ENCODE data around the gene HUNK.
"Not testable (repeated sequence)": the region's sequence is repeated elsewhere in the genome, so short reads cannot be mapped to it uniquely, and the experiment has no call there.

Gene HUNK

DNA sequence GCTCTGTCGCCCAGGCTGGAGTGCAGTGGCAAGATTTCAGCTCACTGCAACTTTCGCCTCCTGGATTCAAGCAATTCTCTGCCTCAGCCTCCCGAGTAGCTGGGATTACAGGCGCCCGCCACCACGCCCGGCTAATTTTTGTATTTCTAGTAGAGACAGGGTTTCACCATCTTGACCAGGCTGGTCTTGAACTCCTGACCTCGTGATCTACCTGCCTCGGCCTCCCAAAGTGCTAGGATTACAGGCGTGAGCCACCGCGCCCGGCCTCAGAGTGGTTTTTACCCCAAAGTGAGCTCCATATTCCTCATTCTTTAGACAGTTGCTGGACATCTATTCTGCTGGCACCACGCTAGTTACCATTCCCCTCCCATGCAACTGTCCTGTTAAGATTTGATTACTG is 1.4 kb upstream of the HUNK start:
- DNase-seq: not testable (repeated sequence)

DNA sequence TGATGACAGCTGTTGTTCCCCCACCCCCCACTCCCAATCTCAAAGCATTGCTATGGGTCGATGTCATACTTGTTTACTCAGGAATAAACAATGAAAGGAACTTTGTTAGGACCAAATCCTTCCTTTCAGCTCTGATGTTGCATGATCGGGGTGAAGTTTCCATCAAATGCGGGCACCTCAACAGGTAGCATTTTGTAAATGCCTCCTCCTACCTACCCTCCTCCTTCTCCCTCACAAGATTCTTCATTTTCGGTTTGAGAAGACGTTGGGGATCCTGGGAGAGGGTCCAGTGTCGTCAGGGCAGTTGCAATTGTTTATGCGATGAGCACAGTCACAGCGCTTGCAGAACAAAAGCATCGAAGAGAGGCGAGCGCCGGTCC is 758 bp upstream of the HUNK start:
- DNase-seq: no peak

DNA sequence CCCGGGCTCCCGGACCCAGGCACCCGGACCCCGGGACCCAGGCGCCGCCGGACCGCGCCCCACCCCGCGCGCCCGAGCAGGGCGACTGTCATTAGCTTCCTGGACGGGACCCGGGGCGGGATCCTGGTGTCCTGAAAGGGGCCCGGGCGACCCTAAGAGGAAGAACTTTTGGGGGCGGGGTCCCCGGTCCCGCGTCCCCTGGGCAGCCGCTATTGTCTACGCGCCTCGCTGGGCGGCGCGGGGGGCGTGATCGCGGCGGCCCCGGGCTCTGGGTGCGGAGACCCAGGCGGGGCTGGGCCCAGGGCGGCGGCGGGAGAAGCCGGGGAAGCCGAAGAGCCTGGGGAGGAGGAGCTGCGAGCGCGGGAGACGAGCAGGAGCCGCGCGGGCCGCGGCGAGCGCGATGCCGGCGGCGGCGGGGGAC is 465 bp downstream of the HUNK start:
- DNase-seq: no peak

DNA sequence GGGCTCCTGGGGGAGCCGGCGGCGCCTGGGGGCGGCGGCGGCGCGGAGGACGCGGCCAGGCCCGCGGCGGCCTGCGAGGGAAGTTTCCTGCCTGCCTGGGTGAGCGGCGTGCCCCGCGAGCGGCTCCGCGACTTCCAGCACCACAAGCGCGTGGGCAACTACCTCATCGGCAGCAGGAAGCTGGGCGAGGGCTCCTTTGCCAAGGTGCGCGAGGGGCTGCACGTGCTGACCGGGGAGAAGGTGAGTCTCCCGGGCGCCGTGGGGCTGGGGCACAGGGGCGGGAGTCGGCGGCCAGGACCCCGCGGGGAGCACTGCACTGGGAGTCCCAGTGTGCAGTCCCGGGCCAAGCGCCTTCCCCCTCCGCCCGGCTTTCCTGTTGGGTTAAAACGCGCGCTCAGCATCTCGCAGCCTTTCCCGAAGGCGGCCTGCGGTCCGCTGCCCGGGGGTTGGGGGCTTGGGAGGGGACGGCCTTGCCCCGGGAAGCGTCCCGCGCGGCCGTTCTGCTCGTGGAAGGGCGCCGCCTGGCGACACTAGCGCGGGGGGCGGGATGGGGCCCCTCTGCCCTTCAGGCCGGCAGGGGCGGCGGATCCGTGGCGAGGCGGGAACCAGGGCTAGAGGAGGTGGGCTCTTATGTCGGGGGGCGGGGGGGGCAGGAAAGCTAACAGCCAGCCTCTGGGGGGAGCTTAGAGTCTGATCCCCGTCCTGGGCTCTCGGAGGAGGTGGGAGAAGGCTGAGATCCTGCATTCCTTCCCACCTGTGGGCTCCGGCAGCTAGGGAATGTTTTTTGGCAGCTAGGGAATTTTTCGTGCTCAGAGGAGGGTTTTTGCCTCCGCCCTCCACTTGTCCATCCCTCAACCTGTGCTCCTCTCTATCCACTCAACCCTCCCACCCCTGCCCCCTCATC is 1.1 kb downstream of the HUNK start:
- DNase-seq: no peak

- DNase-seq: no peak
Measured at GRCh38 chr21:31874812-31875212, 2.0 kb downstream of the HUNK start.

GRCh38 chr21:31875496-31876015 is 2.7 kb downstream of the HUNK start:
- DNase-seq: no peak

DNA sequence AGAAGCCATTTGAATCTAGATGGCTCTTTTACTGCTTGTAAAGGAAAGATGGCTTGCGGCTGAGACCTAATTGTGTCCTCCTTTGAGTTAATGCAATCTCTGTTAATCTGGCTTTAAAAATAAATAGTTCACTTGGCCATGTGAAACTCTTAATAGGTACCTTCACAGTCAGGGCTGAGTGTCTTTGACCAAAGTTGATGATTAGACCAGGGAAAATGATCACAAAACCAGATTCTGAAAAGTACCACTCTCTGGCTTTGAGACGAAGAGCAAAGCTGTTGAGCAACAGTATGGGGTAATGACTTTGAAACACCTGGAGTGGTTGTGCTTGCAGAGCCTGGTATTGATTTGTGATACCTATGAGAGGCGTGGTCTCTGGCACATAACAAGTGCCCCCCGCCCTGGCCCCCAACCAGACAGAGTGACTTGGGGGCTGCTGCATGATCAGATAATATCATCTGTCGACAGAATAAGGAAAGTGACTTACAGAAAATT is 4.7 kb downstream of the HUNK start:
- no peak for DNase-seq

- no peak for DNase-seq
Measured at GRCh38 chr21:31878831-31879230, 6.0 kb downstream of the HUNK start.

GRCh38 chr21:31879241-31879650 is 6.4 kb downstream of the HUNK start:
- DNase-seq: no peak

- no peak for DNase-seq
Measured at GRCh38 chr21:31879911-31880310, 7.1 kb downstream of the HUNK start.

- DNase-seq: no peak
Measured at GRCh38 chr21:31880816-31881215, 8.0 kb downstream of the HUNK start.

DNA sequence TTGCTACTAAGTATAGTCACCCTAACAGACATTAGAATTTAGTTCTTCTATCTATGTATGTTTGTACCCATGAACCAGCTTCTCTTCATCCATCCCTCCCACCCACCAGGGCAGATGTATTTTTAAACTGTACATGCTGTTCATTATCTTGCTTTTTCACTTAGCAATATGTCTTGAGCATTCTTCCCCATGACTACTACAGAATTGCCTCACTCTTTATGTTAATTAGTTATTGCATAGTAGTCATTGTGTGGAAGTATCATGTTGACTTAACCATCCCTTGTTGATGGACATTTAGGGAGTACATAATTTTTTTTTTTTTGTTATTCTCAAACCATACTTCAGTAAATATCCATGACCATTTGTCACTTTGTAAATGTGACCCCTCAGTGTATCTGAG is 9.9 kb downstream of the HUNK start:
- DNase-seq: no peak

DNA sequence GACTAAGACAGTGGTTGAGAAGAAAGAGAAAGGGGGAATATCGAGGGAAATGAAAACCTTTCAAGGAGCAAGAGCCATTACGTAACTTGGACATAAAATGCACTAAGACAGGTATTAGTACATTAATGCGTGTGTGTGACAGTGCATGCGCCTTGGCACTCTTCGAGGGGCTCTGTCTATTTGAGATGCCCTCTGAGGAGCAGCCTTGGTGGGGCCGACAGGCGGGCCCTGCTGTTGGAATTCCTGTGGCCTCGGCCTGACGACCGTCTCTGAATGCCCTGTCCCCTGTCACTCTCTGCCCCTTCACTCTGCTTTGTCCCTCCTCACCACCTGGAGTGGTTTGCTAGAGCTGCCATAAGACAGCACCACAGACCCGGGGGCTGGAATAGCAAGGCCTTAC is 12.3 kb downstream of the HUNK start:
- no peak for DNase-seq

GRCh38 chr21:31886915-31887314 is 14.1 kb downstream of the HUNK start:
- no peak for DNase-seq

GRCh38 chr21:31887391-31887841 is 14.6 kb downstream of the HUNK start:
- no peak for DNase-seq

GRCh38 chr21:31888936-31889371 is 16.1 kb downstream of the HUNK start:
- no peak for DNase-seq

DNA sequence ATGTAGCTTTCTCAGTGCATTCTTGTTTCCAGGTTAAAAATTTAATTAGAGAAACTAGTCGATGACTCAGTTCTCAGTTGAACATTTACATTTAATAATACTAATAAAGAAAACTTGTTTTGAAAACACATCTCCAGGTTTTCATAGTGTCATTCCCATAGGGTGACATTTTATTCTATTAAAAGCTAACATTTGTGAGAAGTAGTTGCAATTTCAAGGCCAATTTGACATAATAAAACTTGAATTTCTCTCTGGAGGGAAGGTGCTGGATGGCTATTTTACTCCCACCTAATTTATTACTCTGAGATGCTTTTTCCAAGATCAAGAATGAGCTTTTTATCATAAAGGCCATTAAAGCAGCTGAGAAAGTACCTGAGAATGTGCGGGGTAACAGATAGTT is 16.6 kb downstream of the HUNK start:
- DNase-seq: no peak

DNA sequence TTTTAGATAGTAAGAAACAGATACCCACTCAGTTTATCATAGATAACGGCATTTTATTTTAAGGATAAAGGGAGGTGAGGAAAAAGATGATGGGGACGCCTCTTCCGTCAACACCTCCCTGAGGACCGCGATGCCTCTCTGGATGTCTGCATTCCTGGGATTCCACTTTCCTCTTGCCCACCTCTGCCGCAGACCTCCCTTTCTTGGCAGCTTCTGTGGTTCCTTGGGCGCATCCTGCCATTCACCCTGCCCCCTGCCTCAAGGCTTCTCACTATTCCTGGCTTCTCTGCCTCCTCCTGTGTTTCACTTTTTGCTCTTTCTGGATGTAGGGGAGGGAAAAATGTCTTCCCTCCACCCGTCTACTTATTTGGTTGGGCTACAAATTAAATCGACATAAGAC is 19.9 kb downstream of the HUNK start:
- DNase-seq: no peak

- no peak for DNase-seq
Measured at GRCh38 chr21:31893851-31894415, 21.1 kb downstream of the HUNK start.

- no peak for DNase-seq
Measured at GRCh38 chr21:31894457-31894856, 21.6 kb downstream of the HUNK start.

- no peak for DNase-seq
Measured at GRCh38 chr21:31895077-31895835, 22.4 kb downstream of the HUNK start.

- no peak for DNase-seq
Measured at GRCh38 chr21:31896019-31896418, 23.2 kb downstream of the HUNK start.

GRCh38 chr21:31897311-31897710 is 24.5 kb downstream of the HUNK start:
- DNase-seq: no peak
